Right atrium auricular region (tissue), 2 donors: ENCODE measurements around the gene TYMP. TPM values are rescaled to one million over a fixed set of nuclear protein-coding genes. Genes with fewer than 3 reads are reported as not detected.

Experiments
- DNase-seq: peaks from one replicate; pipeline ENCODE4 v3.0.0-alpha.2; 2019; ENCODE audit warnings: low spot score
- H3K27ac ChIP-seq, 2 donors: fragments of 200-600 bp; sonication (generic); 1 replicate in 1 of 2; 2 replicates in 1 of 2; pipeline ENCODE4 v1.5.1; 2016 to 2019
- H3K27me3 ChIP-seq, 2 donors: fragments of 200-600 bp; sonication (generic); one replicate each; pipeline versions ENCODE4 v1.5.1 to v1.6.0; 2017 to 2019
- H3K36me3 ChIP-seq: fragments of 200-600 bp; sonication (generic); one replicate; pipeline ENCODE4 v1.5.1; 2016
- H3K4me1 ChIP-seq, 2 donors: fragments of 200-600 bp; sonication (generic); one replicate each; pipeline versions ENCODE4 v1.5.1 to v1.6.0; 2017 to 2019
- H3K4me3 ChIP-seq, 2 donors: fragments of 200-600 bp; sonication (generic); 1 replicate in 1 of 2; 2 replicates in 1 of 2; pipeline ENCODE4 v1.5.1; 2017 to 2019; ENCODE audit warnings: mild to moderate bottlenecking in 1 of 2, moderate library complexity in 1 of 2
- H3K9me3 ChIP-seq, 2 donors: fragments of 200-600 bp; sonication (generic); one replicate each; pipeline ENCODE4 v1.5.1; 2019
- total RNA-seq, 2 donors: library from RNA; depleted of rRNA; stranded (reverse); fragments of >200 nt; gene quantifications; one replicate each; pipeline ENCODE4 v1.1.0, GENCODE V29; 2016
- TF ChIP-seq, protein P1 (sequence below), 2 donors: fragments of 200-600 bp; sonication (generic); IDR thresholded peaks; one replicate each; pipeline ENCODE4 v1.5.1; 2019; ENCODE audit warnings: antibody characterized with exemption in 2 of 2

Gene TYMP
- total RNA-seq, 2 donors from 2014 or later = 9.1 to 35.8 TPM

DNA sequence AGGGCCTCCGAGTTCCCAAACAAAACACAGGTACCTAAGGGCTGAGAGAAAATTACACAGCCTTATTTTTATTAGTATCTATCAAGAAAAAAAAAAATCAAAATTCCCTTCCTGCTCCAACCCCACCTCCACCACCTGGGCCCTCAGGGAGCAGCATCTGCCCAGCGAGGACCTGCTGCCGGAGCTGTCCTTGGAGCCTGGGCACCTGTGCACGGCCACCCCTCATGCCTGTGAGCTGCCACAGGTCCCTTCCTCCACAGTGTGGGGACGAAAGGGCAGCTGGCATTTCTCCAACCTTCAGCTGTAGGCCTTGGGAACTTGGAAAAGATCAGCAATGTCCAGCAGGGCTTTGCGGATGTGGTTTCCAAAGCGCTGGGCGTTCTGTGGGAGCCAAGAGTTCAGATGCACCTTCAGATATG is 39.2 kb upstream of the TYMP start:
- TF ChIP-seq, protein P1, sequence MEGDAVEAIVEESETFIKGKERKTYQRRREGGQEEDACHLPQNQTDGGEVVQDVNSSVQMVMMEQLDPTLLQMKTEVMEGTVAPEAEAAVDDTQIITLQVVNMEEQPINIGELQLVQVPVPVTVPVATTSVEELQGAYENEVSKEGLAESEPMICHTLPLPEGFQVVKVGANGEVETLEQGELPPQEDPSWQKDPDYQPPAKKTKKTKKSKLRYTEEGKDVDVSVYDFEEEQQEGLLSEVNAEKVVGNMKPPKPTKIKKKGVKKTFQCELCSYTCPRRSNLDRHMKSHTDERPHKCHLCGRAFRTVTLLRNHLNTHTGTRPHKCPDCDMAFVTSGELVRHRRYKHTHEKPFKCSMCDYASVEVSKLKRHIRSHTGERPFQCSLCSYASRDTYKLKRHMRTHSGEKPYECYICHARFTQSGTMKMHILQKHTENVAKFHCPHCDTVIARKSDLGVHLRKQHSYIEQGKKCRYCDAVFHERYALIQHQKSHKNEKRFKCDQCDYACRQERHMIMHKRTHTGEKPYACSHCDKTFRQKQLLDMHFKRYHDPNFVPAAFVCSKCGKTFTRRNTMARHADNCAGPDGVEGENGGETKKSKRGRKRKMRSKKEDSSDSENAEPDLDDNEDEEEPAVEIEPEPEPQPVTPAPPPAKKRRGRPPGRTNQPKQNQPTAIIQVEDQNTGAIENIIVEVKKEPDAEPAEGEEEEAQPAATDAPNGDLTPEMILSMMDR (IDR thresholded peaks at IDR 0.05) = no peak
- no peaks in the 10 kb centered on the region for H3K4me1 ChIP-seq
- peaks cover 68% of the 10 kb centered on the region for H3K36me3 ChIP-seq
- no peak overlapping the region for H3K4me3 ChIP-seq
- DNase-seq = no peak
- H3K9me3 ChIP-seq = no peaks in the 10 kb centered on the region
- no peaks in the 10 kb centered on the region for H3K27me3 ChIP-seq
- H3K27ac ChIP-seq = no peak overlapping the region

DNA sequence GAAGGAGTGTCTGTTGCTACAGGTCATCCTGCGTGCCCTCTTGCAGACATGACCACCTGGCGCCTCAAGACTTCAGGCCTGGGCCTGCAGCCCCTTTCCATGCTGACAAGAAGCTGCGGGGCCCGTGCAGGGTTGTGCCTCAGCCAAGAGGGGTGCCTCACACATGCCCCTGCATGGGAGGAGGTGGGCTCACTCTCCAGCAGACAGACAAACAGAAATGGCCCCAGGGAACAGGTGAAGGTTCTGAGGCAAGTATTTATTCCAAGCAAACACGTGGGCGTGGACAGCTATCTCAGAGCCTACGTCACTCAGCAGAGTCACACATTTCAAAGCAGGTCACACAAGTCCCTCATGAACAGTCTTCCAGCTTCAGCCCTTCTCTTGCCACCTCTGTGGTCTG is 38.8 kb upstream of the TYMP start:
- Histone ChIP-seq H3K36me3 (peaks cover 64% of the 10 kb centered on the region), H3K4me3 (no peak overlapping the region), H3K27me3 (no peaks in the 10 kb centered on the region), H3K4me1 (peaks cover 0 to 3% of the 10 kb centered on the region in 2 donors), H3K9me3 (no peaks in the 10 kb centered on the region), H3K27ac (no peak overlapping the region)
- TF ChIP-seq, protein P1 (IDR thresholded peaks at IDR 0.05) = no peak
- no peak for DNase-seq

DNA sequence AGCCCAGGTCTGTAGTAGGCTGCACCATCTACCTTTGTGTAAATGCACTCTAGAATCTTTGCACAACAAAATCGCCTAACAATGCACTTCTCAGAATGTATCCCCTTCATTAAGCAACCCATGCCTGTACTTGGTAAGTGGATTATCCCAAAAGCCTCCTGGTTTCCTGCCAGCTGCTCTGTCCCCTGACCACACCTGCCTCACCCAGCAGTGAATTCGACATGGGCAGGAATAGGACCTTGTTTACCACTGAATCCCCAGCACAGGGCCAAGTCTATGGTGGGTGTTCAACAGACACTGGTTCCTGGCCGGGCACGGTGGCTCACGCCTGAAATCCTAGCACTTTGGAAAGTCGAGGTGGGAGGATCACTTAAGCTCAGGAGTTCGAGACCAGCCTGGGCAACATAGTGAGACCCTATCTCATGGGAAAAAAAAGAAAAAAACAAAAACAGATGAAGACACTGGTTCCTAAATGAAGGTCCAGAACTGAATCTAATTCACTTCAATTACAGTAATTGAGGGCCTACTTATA is 38.0 kb upstream of the TYMP start:
- Histone ChIP-seq H3K36me3 (peaks cover 56% of the 10 kb centered on the region), H3K4me3 (no peak overlapping the region), H3K27ac (no peak overlapping the region), H3K27me3 (no peaks in the 10 kb centered on the region), H3K9me3 (no peaks in the 10 kb centered on the region), H3K4me1 (peaks cover 0 to 10% of the 10 kb centered on the region in 2 donors)
- TF ChIP-seq, protein P1 (IDR thresholded peaks at IDR 0.05) = no peak
- DNase-seq = no peak

DNA sequence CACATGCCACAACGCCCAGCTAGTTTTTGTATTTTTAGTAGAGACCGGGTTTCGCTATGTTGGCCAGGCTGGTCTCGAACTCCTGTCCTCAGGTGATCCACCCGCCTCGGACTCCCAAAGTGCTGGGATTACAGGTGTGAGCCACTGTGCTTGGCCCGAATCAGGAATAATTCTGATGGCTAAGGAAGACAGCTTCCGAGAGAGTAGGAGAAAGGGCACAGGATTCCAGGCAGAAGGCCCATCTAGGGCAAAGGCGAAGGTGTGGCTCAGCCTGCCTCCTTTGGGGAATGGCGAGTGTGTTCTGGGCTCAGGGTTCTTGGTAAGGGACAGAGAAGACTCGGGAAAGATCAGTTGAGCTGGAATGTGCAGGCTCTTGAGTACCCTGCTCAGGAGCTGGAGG is 34.5 kb upstream of the TYMP start:
- H3K36me3 ChIP-seq = peaks cover 21% of the 10 kb centered on the region
- H3K27me3 ChIP-seq = no peaks in the 10 kb centered on the region
- TF ChIP-seq, protein P1 (IDR thresholded peaks at IDR 0.05) = no peak
- peaks cover 0 to 10% of the 10 kb centered on the region in 2 donors for H3K4me1 ChIP-seq
- peak overlapping the region; percentile 79 to 89 for H3K27ac ChIP-seq
- DNase-seq = no peak
- H3K4me3 ChIP-seq = no peak overlapping the region
- no peaks in the 10 kb centered on the region for H3K9me3 ChIP-seq

DNA sequence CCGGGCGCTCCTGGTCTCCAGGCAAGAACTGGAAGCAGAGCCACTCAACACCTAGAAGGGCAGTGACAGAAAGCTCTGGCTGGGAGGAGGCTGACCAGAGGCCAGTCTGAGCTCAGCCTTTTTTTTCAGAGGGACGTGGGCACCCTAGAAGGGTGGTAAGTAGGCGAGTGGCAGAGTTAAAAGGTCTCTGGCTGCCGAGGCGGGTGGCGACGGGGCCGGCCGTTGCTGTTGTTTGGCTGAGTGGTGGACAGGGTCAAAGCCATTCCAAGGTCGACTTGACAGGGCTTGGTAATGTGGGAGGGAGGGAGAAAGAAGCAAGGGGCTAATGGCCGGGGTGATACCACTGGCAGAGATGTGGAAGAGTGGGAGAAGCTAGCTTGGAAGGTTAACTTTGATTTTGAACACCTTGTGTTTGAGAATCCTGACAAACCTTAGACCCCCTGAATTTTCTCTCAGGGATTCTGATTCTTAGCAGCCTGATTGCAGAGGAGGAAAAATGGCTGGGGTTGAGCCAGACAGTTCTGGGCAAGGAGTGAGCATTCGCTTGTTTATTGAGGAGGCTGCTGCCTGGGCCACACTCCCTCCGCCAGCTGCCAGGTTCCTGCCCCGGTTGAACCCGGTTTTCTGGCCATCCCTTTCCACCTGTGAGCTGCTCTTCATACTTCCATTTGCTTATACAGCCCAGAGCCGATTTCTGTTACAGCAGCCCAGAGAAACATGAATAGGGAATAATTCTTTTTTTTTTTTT is 33.8 kb upstream of the TYMP start:
- Histone ChIP-seq H3K27ac (peak overlapping the region; percentile 79 to 89), H3K4me3 (peak overlapping the region; percentile 49 to 64), H3K36me3 (peaks cover 14% of the 10 kb centered on the region), H3K9me3 (no peaks in the 10 kb centered on the region), H3K4me1 (peaks cover 0 to 10% of the 10 kb centered on the region in 2 donors), H3K27me3 (no peaks in the 10 kb centered on the region)
- no peak for DNase-seq
- TF ChIP-seq, protein P1 (IDR thresholded peaks at IDR 0.05) = no peak
